Measurements from ENCODE around the gene PGS1. TPM values are rescaled to one million over a fixed set of nuclear protein-coding genes. Genes with fewer than 3 reads are reported as not detected.

PGS1 gene
- total RNA-seq, 1 donor from 2014 or later: 45.2 TPM

DNA sequence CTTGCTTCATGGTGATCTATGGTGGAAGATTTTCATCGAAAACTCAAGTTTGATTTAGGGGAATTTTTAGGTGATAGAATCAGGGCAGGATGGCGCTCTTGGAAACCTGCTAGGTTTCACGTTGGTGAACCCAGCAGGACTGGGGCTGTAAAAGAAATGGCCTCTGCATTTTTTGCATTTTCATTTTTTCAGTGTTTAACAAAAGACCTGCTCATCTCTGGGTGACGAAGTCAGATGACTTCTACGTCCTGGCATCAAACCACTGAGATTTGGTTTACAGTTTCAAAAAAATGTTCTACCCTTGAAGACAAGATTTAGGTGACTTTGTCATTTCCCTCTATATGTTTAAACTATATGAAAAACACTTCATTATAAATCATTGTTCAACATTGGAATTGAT, 1.9 kb downstream of the PGS1 start:
- Histone ChIP-seq H3K79me2 (ENCODE audit: low read depth) (peaks cover 71% of the 10 kb centered on the region), H3F3A (ENCODE audit: low read depth) (peaks cover 14% of the 10 kb centered on the region), H3K27ac (no peak overlapping the region), H3K4me3 (no peak overlapping the region), H3K27me3 (no peaks in the 10 kb centered on the region), H3K4me2 (peak overlapping the region; percentile 91), H2AFZ (replicated peaks) (no peak overlapping the region), H3K4me1 (peaks cover 14% of the 10 kb centered on the region), H4K20me1 (ENCODE audit: low read depth) (peaks cover 63% of the 10 kb centered on the region), H3K36me3 (no peaks in the 10 kb centered on the region), H3K9ac (no peak overlapping the region), H3K9me3 (ENCODE audit: low read depth) (no peaks in the 10 kb centered on the region)
- Mint-ChIP-seq H3K9me3 (no peaks in the 10 kb centered on the region), H3K27me3 (ENCODE audit: insufficient read depth, low read depth) (no peaks in the 10 kb centered on the region), H3K4me3 (peak overlapping the region; percentile 98), H3K4me1 (peaks cover 53% of the 10 kb centered on the region), H3K36me3 (peaks cover 9% of the 10 kb centered on the region), H3K27ac (no peak overlapping the region)
- DNase-seq (ENCODE audit: low spot score): no peak
- no peak for TF ChIP-seq EZH2 (IDR thresholded peaks at IDR 0.05)
- TF ChIP-seq, protein P1, sequence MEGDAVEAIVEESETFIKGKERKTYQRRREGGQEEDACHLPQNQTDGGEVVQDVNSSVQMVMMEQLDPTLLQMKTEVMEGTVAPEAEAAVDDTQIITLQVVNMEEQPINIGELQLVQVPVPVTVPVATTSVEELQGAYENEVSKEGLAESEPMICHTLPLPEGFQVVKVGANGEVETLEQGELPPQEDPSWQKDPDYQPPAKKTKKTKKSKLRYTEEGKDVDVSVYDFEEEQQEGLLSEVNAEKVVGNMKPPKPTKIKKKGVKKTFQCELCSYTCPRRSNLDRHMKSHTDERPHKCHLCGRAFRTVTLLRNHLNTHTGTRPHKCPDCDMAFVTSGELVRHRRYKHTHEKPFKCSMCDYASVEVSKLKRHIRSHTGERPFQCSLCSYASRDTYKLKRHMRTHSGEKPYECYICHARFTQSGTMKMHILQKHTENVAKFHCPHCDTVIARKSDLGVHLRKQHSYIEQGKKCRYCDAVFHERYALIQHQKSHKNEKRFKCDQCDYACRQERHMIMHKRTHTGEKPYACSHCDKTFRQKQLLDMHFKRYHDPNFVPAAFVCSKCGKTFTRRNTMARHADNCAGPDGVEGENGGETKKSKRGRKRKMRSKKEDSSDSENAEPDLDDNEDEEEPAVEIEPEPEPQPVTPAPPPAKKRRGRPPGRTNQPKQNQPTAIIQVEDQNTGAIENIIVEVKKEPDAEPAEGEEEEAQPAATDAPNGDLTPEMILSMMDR (IDR thresholded peaks at IDR 0.05): no peak
- no peak for TF ChIP-seq EZH2phosphoT487 (IDR thresholded peaks at IDR 0.05)

DNA sequence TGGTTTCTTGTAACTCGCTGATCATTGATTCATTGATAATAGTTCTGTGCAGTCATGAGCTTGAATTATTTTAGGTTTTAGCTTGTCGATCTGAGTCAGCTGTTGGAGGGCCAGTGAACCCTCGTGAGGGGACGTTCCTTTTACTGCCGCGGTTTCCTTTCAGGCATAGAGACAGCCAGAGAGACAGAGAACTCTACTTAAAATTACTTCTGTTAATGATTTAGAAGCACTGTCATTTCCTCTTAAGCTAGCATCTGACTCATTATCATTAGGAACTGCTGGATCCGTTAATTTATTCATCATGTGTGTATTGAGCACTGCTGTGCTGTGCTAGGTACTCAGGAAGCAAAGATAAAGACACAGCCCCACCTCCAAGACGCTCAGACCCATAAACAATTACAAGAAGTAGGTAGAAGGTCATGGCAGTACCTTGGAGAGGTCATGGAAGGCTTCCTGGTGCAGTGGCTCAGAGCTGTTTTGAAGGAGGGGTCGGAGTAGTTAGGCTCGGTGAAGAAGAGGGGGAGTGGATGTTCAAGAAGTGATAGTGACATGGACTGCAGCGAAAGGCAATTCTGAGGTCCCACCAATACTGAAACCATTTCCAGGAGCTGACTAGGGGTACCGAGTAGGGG, 3.3 kb downstream of the PGS1 start:
- TF ChIP-seq, protein P1 (IDR thresholded peaks at IDR 0.05): no peak
- Mint-ChIP-seq H3K27ac (no peak overlapping the region), H3K27me3 (ENCODE audit: insufficient read depth, low read depth) (no peaks in the 10 kb centered on the region), H3K4me3 (peak overlapping the region; percentile 46), H3K4me1 (peaks cover 55% of the 10 kb centered on the region), H3K9me3 (no peaks in the 10 kb centered on the region), H3K36me3 (peaks cover 9% of the 10 kb centered on the region)
- H3K4me2 ChIP-seq: no peak overlapping the region
- DNase-seq (ENCODE audit: low spot score): no peak
- H3K4me1 ChIP-seq: peaks cover 21% of the 10 kb centered on the region
- no peaks in the 10 kb centered on the region for H3K36me3 ChIP-seq
- peak overlapping the region; percentile 14 for H3K9ac ChIP-seq
- H3K4me3 ChIP-seq: no peak overlapping the region
- H3K27ac ChIP-seq: no peak overlapping the region
- peaks cover 77% of the 10 kb centered on the region for H4K20me1 ChIP-seq (ENCODE audit: low read depth)
- peaks cover 20% of the 10 kb centered on the region for H3F3A ChIP-seq (ENCODE audit: low read depth)
- H2AFZ ChIP-seq (replicated peaks): no peak overlapping the region
- no peaks in the 10 kb centered on the region for H3K27me3 ChIP-seq
- H3K79me2 ChIP-seq (ENCODE audit: low read depth): peaks cover 84% of the 10 kb centered on the region
- H3K9me3 ChIP-seq (ENCODE audit: low read depth): no peaks in the 10 kb centered on the region

DNA sequence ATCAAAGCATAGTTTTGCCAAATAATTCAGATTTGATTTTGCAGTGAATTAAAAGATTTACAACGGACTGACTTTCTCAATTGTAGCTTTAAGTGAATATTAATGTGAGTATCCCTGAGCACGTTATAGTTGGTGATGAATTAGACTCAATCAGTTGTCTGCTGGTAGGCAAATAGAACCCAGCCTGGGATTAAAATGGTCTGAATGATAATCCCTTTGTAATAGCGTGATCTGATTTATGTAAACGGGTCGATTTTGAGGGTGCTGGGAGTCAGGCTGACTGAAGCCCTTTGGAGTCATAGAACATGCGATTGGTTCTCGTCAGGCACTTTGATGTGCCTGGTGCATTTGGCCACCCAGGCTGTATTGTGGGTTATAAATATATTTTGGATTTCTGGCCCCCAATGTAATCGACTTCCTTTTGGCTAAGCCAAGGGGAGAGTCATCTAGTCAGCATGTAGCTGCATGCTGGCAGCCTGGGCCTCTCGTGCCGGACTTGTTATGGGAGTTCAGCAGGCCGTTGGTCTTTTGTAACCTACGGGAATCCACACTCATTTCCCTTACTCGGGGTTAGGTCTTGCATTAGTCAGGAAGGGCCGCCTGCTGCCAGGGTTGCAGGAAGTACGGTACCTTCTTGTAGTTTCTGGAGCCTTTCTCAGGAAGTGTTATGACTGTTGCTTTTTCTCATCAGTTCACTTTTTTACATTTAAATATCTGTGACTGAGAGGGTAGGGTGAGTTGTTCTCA, 5.4 kb downstream of the PGS1 start:
- peak overlapping the region; percentile 10 for H3K9ac ChIP-seq
- Mint-ChIP-seq H3K4me3 (no peak overlapping the region), H3K27me3 (ENCODE audit: insufficient read depth, low read depth) (no peaks in the 10 kb centered on the region), H3K4me1 (peaks cover 50% of the 10 kb centered on the region), H3K9me3 (no peaks in the 10 kb centered on the region), H3K27ac (no peak overlapping the region), H3K36me3 (peaks cover 9% of the 10 kb centered on the region)
- H3K4me1 ChIP-seq: peaks cover 21% of the 10 kb centered on the region
- H3K27me3 ChIP-seq: no peaks in the 10 kb centered on the region
- DNase-seq (ENCODE audit: low spot score): no peak
- H4K20me1 ChIP-seq (ENCODE audit: low read depth): peaks cover 96% of the 10 kb centered on the region
- no peaks in the 10 kb centered on the region for H3K36me3 ChIP-seq
- H3K4me3 ChIP-seq: no peak overlapping the region
- no peak overlapping the region for H3K27ac ChIP-seq
- H3F3A ChIP-seq (ENCODE audit: low read depth): peaks cover 20% of the 10 kb centered on the region
- no peaks in the 10 kb centered on the region for H3K9me3 ChIP-seq (ENCODE audit: low read depth)
- TF ChIP-seq EZH2phosphoT487 (IDR thresholded peaks at IDR 0.05) (no peak), EZH2 (IDR thresholded peaks at IDR 0.05) (no peak)
- TF ChIP-seq, protein P1 (IDR thresholded peaks at IDR 0.05): no peak
- H3K79me2 ChIP-seq (ENCODE audit: low read depth): peaks cover 100% of the 10 kb centered on the region
- no peak overlapping the region for H3K4me2 ChIP-seq
- no peak overlapping the region for H2AFZ ChIP-seq (replicated peaks)
